OCI-LY3 (cell line): ENCODE measurements around the gene ACER2.

ENCODE experiments used
- CTCF ChIP-seq: fragments of 200-600, 300-600 bp; sonication (generic); IDR thresholded peaks from 2 replicates; pipeline ENCODE4 v1.5.1; 2014; ENCODE audit warnings: antibody characterized with exemption, low read length, low read depth
- EZH2phosphoT487 ChIP-seq: fragments of 200-600 bp; shearing (Covaris generic); IDR thresholded peaks from 2 replicates; pipeline ENCODE4 v1.6.1; 2018; ENCODE audit warnings: antibody characterized with exemption, mixed run types, low read depth

- TF ChIP-seq CTCF (no peak), EZH2phosphoT487 (no peak)
Observed at GRCh38 chr9:19490269-19490668, 81.5 kb downstream of the ACER2 start.
